GM21360 (cell line): ENCODE measurements around the gene PRKCI.
"Not testable (repeated sequence)": the region's sequence is repeated elsewhere in the genome, so short reads cannot be mapped to it uniquely, and the experiment has no call there.

Source experiments
- ATAC-seq: cut with Tn5 transposase; IDR thresholded peaks from one replicate; pipeline ENCODE4 v1.9.1; 2021; ENCODE audit warnings: mild to moderate bottlenecking, moderate library complexity; ENCODE audit not compliant: unreplicated experiment

PRKCI gene

DNA sequence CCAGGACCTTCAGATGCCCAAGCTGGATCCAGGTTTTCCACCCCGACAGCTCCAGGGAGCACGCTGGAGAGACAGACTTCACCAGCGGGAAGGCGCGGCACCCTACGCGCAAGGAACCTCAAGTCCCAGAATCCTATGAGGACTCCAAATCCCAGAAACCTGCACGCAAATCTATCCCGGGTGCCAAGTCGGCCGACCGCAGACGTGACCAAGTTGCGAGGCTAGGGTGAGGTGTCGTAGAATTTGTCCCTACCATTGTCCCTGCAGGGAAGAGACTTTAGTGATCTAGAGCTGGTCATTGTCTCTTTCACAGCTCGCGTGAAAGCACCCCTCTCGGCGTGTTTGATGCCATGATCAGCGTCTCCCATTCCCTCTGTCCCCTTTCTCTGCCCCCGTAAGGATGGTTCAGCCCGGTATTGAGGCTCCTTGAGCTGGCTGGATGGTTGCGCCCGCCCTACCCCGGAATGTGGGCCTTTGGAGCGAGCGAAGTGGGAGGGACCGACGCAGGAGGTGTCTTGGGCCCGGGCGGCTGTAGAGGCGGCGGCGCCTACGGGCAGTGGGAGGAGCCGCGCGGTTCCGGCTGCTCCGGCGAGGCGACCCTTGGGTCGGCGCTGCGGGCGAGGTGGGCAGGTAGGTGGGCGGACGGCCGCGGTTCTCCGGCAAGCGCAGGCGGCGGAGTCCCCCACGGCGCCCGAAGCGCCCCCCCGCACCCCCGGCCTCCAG, at the start of gene PRKCI:
Gene PRKCI (plus strand): TSS at position 501 of the 723 bp plus-strand sequence. CDS start 246 bp downstream, outside the sequence.
- peak; percentile 93 for ATAC-seq

GRCh38 chr3:170178651-170179050, 43.6 kb upstream of the PRKCI start:
- no peak for ATAC-seq

DNA sequence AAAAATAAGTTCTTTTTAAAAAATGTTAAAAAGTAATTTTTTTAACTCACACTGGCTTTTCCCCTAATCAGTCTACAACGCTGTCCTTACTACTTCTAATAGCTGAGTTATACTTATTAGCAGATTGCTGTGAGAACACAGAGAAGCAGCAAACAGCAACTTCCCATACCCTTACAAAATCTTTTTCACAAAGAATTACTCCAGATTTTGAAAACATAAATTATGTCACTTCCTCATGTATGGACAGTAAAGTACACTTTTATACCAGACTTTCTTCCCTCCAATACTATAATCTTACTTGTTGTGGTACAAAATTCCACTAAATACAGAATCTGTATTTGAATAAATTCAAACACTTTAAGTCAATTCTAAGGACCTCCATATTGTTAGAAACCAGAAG, 42.8 kb upstream of the PRKCI start:
- ATAC-seq, result no peak

GRCh38 chr3:170180079-170180907, 41.9 kb upstream of the PRKCI start:
- peak; percentile 20 for ATAC-seq

GRCh38 chr3:170180908-170181885, 41.0 kb upstream of the PRKCI start, which contains the start of gene PHC3:
Gene PHC3, minus strand, starts transcription at chr3:170181733. Its CDS starts 18 bp downstream, at chr3:170181715.
- ATAC-seq, result peak; percentile 72

DNA sequence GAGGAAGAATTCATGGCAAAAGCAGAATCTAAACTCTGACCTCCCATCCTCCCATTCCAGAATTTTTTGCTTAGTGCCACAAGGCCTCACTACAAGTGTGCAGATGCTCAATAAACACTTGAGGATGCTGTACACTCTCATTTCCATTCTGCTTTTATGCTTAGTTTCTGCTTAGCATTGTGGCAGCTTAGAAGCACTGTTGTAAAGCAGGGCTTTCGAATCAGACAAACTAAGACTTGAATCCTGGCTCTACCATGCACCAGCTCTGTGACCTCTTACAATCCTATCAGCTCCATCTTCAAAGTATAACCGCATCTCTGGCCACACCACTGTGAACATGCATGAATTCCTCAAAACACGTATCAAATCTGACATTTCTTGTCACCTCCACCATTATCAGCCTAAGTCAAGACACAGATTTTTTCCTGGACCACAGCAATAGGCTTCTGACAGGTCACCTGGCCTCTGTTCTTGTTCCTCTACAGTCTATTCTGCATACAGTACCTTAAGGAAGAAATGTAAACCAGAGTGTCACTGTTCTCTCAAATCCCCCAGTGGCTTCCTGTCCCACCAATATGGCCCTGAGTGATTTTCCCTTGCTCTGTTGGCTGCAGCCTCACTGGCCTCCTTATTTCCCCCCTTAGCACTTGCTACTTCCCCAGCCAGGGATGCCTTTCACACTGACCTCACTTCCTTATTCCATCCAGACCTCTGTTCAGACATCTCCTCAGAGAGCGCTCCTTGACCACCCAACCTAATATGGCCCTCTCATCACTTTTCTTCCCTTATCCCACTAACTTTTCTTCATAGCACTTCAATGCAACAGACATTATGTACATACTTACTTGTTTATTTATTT, 32.6 kb upstream of the PRKCI start:
- peak; percentile 18 for ATAC-seq

DNA sequence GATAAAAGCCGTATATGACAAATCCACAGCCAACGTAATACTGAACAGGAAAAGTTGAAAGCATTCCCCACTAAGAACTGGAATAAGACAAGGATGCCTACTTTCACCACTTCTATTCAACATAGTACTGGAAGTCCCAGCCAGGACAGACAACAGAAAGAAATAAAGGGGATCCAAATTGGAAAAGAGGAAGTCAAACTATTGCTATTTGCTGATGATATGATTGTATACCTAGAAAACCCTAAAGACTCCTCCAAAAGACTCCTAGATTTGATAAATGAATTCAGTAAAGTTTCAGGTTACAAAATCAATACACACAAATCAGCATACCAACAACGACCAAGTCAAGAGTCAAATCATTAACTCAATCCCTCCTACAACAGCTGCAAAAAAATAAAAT, 26.5 kb upstream of the PRKCI start:
- not testable (repeated sequence) for ATAC-seq

GRCh38 chr3:170196833-170197232, 25.4 kb upstream of the PRKCI start:
- no peak for ATAC-seq

DNA sequence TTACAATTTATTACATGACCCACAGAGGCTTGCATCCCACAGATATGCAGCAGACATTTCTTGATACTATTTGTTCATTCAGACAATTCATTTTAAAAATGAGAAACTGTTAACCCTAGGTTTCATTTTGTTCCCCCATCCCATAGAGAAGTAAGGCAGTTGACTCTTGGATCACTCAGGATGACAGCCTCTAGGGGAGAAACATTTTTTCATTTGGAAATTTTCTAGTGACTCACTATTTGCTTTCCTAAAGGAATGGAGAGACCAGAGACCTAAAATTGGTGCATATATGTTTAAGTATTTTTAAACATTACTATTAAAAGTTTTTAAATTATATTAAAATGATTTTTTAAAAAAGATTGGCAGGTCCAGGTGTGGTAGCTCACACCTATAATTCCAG, 21.2 kb upstream of the PRKCI start:
- ATAC-seq, result no peak

- ATAC-seq, result no peak
These were observed 20.7 kb upstream of the PRKCI start for GRCh38 chr3:170201527-170201926.

- no peak for ATAC-seq
These were observed 18.8 kb upstream of the PRKCI start for GRCh38 chr3:170203457-170203856.

GRCh38 chr3:170204023-170204472, 18.2 kb upstream of the PRKCI start:
- ATAC-seq, result no peak

DNA sequence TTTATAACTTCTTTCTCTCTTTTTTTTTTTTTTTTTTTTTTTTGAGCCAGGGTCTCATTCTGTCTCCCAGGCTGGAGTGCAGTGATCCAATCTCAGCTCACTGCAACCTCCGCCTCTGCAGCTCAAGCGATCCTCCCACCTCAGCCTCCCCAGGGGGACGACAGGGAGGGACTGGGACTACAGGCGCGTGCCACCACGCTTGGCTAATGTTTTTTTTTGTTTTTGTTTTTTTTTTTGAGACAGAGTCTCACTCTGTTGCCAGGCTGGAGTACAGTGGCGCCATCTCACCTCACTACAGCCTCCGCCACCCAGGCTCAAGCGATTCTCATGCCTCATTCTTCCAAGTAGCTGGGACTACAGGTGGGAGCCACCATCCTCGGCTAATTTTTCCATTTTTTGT, 17.7 kb upstream of the PRKCI start:
- ATAC-seq, result no peak

GRCh38 chr3:170205302-170205701, 16.9 kb upstream of the PRKCI start:
- ATAC-seq, result no peak

- ATAC-seq, result not testable (repeated sequence)
These were observed 16.0 kb upstream of the PRKCI start for GRCh38 chr3:170206164-170206762.

DNA sequence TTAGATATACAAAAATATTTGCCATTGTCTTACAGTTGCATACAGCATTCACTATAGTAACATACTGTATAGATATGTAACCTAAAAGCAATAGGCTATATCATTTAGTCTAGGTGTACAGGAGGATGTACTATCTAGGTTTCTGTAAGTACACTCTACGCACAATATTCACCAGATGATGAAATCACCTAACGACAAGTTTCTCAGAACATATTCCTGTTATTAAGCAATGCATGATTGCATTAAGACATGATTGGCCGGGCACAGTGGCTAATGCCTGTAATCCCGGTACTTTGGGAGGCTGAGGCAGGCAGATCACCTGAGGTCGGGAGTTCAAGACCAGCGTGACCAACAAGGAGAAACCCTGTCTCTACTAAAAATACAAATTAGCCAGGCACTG, 14.5 kb upstream of the PRKCI start:
- ATAC-seq, result no peak

GRCh38 chr3:170211668-170212067, 10.6 kb upstream of the PRKCI start:
- ATAC-seq, result no peak

DNA sequence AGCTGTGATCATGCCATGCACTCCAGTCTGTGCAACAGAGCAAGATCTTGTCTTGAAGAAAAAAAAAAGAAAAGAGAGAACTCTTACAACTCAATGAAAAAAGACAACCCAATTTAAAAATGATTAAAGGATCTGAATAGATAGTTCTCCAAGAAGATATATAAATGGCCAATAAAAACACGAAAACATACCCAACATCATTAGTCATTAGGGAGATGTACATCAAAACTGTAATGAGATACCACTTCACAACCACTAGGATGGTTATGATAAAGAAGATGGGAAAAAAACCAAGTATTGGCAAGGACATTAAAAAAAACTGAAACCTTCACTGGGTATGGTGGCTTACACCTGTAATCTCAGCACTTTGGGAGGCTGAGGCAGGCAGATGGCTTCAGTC, 2.4 kb upstream of the PRKCI start:
- no peak for ATAC-seq

DNA sequence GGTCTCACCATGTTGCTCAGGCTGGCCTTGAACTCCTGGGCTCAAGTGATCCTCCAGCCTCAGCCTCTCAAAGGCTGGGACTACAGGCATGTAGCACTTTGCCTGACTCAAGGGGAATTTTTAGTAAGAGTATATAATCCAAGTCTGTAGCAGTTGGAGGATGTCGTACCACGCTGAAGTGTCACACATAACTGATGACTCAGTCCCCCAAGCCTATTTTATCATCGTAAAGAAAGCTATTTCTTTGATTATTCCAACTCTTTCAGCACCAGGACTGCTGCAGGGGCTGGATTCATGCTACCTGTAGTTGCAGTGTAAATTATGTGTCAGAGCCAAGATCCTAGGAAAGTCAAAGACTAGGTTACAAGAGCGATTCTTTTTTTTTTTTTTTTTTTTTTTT, 1.4 kb upstream of the PRKCI start:
- no peak for ATAC-seq
